22Rv1 (cell line): Measurements from ENCODE around the gene CTAGE4.
"Not testable (repeated sequence)": the region's sequence is repeated elsewhere in the genome, so short reads cannot be mapped to it uniquely, and the experiment has no call there.

Experiments used
- H3K27ac ChIP-seq: fragments of 450-650 bp; 2 replicates; pipeline ENCODE4 v1.5.1; 2017
- ZFX ChIP-seq: fragments of 450-650 bp; IDR thresholded peaks from 2 replicates; pipeline ENCODE4 v1.6.1; 2017; ENCODE audit warnings: antibody characterized with exemption, borderline replicate concordance
- TF ChIP-seq, protein P1 (sequence below): fragments of 450-650 bp; IDR thresholded peaks from 2 replicates; pipeline ENCODE4 v1.5.1; 2017; ENCODE audit warnings: mild to moderate bottlenecking

Gene CTAGE4

GRCh38 chr7:144174613-144175012 lies 8.7 kb upstream of the CTAGE4 start:
- TF ChIP-seq, protein P1, sequence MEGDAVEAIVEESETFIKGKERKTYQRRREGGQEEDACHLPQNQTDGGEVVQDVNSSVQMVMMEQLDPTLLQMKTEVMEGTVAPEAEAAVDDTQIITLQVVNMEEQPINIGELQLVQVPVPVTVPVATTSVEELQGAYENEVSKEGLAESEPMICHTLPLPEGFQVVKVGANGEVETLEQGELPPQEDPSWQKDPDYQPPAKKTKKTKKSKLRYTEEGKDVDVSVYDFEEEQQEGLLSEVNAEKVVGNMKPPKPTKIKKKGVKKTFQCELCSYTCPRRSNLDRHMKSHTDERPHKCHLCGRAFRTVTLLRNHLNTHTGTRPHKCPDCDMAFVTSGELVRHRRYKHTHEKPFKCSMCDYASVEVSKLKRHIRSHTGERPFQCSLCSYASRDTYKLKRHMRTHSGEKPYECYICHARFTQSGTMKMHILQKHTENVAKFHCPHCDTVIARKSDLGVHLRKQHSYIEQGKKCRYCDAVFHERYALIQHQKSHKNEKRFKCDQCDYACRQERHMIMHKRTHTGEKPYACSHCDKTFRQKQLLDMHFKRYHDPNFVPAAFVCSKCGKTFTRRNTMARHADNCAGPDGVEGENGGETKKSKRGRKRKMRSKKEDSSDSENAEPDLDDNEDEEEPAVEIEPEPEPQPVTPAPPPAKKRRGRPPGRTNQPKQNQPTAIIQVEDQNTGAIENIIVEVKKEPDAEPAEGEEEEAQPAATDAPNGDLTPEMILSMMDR = no peak
- TF ChIP-seq ZFX = no peak
- H3K27ac ChIP-seq = no peak overlapping the region

DNA sequence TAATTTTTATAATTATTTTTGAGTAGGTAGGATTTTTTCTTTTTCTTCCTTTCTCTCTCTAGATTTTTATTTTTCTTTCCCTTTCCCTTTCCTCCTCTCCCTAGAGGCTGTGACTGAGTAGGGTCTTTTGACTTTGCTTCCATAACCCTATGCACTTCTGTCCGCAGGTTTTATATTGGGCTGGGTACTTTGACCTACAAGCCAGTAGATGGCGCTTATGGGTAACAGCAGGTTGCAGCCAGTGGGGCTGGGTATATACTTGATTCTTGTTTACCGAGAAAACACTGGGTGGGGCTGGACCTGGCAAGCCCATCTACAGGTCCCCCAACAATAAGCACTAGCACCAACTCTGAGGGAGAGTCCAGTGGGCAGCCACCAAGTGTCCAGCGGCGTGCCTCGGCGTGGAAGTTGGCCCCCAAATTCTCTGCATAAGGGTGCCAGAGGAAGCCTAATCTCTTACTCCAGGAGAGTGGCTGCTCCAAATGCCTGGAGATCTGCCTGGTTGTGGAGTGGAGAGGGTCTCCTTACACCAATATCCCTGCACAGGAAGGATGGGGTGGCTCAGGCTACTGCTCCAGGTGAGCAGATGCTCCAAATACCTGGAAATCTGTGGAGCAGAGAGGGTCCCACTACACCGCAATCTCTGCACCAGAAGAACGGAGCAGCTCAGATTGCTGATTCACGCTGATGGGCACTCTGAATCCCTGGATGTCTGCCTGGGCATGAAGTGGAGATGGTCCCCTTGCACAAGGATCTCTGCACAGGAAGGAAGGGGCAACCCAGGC lies 4.7 kb upstream of the CTAGE4 start:
- not testable (repeated sequence) for H3K27ac ChIP-seq
- TF ChIP-seq, protein P1 = peak; percentile 98

- not testable (repeated sequence) for H3K27ac ChIP-seq
Observed at GRCh38 chr7:144179165-144179479, 4.1 kb upstream of the CTAGE4 start.

DNA sequence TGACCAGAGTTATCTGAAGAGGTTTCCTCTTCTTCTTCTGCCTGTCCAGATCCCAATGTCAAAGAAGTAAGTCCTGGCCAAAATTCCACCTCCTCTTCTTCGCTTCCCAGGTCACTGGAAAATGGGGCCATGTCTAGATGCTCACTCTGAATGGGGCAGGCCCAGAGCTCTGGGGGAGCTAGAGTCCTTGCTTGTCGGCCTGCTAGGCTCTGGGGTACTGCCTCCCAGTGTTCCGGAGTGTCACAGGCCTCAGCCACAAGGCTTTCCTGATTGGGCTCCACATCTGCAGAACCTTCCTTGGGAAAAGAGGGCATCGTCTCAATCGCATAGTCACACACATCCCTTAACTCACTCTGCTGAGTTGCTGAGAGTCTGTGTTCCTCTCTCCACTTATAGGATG lies 4.6 kb downstream of the CTAGE4 start:
- not testable (repeated sequence) for H3K27ac ChIP-seq

DNA sequence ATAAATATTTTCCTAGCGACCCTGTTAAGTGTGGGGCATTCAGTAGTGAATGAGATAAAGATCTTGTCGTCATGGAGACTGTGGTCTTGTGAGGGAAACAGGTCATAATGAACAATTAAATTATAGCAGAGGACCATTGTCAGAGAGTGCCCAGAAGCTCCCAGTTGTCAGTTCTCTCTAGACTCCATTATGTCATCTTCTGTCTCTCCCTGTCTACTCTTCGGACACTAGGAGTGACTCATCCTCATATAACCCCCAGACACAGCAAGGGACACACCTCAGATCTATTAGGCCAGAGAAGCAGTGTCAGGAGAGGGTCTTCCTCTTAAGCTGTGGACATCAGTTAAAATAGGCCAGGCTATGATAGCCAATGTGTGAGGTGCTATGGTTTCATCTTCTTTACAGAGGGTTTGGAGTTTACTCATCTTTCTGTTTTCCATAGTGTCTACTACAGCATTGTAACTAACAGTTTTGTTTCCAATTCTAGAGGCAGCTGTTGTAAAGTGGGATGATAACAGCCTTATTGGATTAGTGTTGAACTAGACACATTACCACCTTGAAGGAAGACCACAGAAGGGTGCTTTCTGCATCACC lies 5.4 kb downstream of the CTAGE4 start:
- not testable (repeated sequence) for H3K27ac ChIP-seq

DNA sequence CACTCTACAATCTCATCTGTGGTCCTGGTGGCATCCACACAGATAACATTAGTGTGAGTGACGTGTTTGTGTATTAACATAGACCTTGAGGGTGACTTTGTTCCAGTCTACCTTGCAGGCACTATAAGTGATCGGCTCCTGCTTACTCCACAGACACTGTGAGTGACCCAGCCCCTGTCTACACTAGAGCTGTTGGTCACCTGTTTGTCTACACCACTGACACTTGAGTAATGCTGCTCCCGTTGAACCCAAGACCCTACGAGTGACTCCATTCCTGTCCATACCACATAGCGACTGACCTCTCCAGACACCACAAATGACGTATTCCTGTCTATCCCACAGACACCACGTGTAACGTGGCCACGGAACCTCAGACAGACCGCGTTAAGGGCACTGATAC lies 10.5 kb downstream of the CTAGE4 start:
- not testable (repeated sequence) for H3K27ac ChIP-seq

DNA sequence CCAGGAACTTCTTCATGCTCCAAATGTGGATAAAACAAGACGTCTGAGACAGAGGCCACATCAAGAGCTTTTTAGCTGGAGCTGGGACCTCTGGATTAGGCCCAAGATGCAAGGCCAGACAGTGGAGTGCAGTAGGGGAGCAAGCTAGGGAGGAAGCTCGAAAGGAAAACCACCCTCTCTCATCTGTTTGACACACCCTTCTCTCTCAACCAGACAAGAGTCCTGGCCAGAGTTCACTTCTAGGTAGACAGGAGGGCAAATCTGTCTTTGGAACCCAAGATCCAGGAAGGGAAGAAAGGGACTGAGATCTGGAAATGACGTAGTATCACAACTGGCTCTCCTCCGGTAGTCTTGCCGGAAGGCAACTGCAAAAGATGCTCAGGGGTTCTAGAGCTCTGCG lies 11.2 kb downstream of the CTAGE4 start:
- not testable (repeated sequence) for H3K27ac ChIP-seq

DNA sequence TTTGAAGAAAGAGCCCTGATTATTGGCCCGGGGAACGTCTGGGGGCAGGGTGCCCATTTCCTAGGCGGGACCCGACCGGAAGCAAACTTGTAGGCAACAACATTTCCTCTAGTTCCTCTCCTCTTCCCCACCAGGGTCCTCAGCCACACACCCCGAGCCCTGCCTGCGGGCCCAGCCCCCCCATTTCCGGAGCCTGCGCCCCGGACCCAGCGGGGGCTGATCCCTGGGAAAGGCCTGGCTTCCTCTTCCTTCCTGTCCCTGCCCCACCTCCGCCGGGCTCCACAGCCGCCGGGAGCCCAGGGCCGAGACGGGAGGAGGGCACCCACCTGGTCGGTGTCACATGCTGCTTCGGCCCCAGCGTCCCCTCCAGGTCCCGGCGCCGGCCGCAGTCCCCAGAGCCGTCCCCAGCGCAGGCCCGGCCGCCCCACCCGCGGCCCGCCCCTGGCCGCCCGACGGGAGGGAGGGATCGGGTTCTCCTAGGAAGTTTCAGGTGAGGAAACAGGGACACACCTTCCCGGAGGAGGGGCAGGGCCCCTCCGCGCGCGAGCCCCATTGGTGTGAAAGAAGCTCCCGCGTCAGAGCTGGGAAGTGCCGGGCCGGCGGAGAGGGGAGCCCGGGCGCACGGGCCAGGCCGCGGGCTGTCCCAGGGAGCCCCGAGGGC lies 12.1 kb downstream of the CTAGE4 start, which contains the start of gene ARHGEF35:
Gene ARHGEF35, minus strand, starts transcription at position 622 of the 661 bp plus-strand sequence. CDS start 7,450 bp downstream, outside the sequence.
- not testable (repeated sequence) for H3K27ac ChIP-seq

- H3K27ac ChIP-seq = not testable (repeated sequence)
Observed at GRCh38 chr7:144198934-144199333, 15.7 kb downstream of the CTAGE4 start.

DNA sequence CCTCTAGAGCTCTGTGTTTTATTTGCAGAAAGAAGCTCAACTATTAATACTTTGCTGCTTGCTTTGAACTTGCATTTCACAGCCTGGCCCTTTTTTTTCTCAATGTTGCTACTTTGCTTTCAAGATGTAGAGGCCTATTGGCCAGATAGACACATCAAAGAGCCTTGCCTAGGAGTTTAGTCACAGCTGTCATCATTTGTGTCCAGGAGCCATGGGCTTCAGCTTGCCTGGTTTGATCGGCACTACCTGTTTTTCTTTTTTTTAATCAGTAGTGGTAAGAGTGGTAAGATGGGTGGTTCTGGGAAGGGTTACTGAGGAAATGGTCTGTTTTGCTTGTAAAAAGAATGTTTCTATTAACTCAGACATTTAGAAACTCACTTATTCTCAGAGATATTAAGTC lies 18.7 kb downstream of the CTAGE4 start:
- not testable (repeated sequence) for H3K27ac ChIP-seq

GRCh38 chr7:144203086-144203485 lies 19.8 kb downstream of the CTAGE4 start:
- H3K27ac ChIP-seq = not testable (repeated sequence)

GRCh38 chr7:144205306-144205705 lies 22.0 kb downstream of the CTAGE4 start:
- H3K27ac ChIP-seq = not testable (repeated sequence)

DNA sequence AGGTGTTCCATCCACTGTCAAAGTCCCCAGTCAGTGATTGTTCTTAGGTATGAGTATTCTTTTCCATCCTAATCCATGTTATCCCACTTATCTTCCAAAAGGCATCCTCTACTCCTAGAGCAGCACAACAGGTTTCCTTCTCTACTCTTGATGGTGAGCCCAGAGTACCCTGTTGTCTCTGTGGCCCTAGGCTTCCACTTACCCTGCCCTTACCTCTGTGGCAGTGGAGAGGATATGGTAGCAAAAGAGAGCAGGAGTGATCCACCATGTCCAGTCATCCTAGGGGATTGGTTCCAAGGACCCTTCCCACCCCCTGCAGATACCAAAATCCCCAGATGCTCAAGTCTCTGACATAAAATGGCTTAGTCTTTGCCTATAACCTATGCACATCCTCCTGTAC lies 33.9 kb downstream of the CTAGE4 start:
- H3K27ac ChIP-seq = not testable (repeated sequence)

GRCh38 chr7:144218581-144218980 lies 35.3 kb downstream of the CTAGE4 start:
- not testable (repeated sequence) for H3K27ac ChIP-seq

- H3K27ac ChIP-seq = not testable (repeated sequence)
Observed at GRCh38 chr7:144219149-144219548, 35.9 kb downstream of the CTAGE4 start.

DNA sequence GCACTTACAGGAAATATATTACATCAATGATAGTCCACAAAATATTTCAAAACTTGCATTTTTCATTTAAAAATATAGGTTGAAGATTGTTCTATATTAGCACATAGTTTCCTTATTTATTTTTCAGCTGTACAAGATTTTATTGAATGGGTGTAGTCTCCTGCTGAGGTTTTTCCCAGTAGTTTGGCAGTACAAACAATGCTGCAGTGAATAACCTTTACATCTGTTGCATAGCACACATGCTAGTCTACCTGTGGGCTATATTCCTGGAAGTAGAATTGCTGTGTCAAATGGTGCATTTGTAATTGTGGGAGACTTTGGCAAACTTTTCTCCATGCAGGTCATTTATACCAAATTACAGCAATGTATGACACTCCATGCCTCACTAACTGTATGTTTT lies 37.3 kb downstream of the CTAGE4 start:
- H3K27ac ChIP-seq = not testable (repeated sequence)

GRCh38 chr7:144223675-144224074 lies 40.4 kb downstream of the CTAGE4 start:
- H3K27ac ChIP-seq = not testable (repeated sequence)

DNA sequence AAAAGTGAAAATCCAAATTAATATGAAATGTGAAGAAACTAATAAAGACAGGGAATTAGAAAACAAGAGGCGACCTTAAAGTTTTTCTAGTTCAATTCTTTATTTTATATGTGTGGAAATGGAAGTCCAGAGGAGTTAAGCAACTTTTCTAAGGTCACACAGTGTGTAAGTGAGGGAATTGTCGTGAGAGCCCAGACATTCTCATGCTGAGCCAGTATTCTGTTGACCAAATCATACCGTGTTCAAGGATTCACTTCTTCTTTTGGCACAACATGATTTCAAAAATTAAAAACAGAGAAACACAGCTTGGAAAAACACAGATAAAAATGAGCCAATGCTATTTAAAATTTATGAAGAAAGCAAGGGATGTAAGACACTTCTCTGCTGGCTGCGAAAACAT lies 43.6 kb downstream of the CTAGE4 start:
- not testable (repeated sequence) for H3K27ac ChIP-seq

- H3K27ac ChIP-seq = not testable (repeated sequence)
Observed at GRCh38 chr7:144228810-144229209, 45.5 kb downstream of the CTAGE4 start.

DNA sequence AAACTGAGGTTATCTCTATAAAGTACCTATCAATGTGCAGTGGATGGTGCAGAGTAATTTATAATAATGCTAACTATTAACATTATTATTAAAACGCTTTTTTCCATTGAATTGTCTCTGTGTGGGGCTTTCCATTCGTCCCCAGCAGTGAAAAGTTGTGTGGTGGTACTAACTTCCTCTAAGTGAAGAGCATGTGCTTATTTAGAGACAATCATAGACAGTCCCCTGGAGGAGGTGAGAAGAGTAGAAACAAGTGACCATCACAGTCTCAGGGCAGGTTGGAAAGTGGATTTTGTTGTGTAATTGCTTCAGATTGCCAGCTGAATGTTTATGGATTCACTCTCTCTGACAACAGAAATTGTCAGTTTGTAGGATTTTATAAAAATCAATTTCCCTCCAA lies 47.8 kb downstream of the CTAGE4 start:
- H3K27ac ChIP-seq = not testable (repeated sequence)
